ENCODE results near the gene PPP1R13B.

The PPP1R13B gene

DNA sequence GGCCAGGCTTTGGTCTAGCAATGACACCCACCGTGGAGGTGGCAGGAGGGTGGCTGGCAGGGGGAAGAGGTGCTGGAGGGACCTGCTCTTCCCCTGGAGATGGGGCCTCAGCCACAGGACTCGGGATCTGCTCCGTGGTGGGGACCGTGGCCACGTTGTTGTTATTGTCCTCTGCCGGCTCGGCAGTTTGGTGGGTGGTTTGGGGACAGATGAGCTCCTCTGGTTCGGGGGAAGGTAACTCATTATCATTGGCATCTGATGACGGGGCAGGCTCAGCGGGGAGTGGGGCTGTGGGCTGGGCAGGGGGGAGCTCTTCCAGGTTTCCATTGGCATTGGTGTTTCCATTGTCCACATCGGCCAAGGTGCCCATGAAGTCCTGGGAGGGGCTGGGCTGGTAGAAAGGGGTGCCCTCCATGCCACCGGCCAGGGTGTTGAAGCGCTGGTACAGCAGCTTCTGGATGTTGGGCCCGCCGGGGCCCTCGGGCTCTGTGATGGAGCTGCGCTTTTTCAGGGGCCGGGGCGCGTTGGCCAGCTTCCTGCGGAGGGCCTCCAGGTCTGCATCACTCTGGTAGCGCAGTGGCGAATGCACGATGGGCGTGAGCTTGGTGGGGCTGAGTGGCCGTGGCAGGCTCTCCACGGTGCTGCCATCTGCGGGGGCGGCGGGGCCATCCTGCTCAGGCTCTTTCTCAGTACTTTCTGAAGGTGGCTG is 107.4 kb downstream of the PPP1R13B start:
- DNase-seq, result no peak

DNA sequence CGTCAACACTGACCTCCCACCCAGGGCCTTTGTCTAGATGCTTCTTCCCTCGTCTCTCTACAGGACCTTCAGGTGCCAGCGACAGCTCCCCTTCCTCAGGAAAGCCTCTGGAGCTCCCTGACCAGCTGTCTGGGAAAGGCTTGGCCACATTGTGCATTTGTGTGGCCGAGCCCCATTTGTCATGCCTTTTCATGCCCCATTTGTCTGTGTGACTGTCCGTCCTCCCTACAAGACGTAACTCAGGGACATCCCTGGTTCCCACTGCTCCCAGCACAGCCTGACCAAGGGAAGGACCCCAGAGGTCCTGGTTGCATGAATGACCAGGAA is 107.9 kb downstream of the PPP1R13B start:
- DNase-seq, result no peak

DNA sequence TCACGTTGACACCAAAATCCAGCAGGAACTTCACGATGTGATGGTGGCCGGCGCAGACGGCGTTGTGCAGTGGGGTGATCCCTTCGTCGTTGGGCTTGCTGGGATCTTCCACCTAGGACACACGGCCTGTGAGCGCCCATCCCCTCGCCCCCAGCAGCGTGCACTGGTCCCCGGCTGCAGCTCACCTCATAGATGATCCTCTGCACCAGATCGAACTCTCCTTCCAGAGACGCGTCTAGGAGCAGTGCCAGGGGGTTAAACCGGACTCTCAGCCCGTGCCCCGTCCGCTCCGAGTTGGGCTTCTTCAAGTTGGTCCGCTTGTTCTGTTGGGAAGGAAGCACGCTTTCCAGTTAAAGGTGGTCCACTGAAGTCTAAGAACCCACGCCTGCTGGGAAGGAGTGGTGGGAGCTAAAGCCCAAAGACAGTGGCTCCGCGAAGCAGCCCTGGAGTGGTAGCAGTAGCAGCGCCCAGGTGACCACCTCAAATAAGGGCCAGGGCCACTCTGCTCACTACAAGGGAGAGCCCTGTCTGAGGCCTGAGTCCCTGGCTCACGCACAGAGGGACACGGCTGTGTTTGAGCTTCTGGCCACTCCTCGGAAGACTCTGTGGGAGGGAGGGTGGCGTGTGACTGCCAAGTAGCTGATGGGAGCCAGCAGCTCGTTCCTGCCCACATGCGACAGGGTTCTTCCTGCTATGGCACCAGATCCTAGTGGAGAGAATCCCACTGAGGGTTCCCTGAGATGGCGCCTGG is 108.5 kb downstream of the PPP1R13B start:
- no peak for DNase-seq

DNA sequence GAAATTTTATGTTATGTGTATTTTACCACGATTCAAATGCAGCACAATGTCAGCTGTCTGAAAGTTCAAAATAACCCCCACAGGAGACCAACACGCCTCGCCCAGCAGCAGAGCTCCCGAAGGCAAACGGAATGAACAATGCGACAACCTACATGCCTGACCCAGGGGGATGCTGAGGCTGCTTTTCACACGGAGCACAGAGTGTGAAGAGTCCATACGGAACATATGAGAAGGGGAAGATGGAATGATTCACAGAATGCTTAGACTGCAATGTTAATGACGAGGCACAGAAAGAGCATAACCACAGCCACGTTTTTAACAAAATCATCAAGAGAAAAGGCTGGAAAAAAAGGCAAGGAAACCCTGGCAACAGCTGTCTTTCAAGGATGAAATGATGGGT is 109.2 kb downstream of the PPP1R13B start:
- DNase-seq, result no peak

DNA sequence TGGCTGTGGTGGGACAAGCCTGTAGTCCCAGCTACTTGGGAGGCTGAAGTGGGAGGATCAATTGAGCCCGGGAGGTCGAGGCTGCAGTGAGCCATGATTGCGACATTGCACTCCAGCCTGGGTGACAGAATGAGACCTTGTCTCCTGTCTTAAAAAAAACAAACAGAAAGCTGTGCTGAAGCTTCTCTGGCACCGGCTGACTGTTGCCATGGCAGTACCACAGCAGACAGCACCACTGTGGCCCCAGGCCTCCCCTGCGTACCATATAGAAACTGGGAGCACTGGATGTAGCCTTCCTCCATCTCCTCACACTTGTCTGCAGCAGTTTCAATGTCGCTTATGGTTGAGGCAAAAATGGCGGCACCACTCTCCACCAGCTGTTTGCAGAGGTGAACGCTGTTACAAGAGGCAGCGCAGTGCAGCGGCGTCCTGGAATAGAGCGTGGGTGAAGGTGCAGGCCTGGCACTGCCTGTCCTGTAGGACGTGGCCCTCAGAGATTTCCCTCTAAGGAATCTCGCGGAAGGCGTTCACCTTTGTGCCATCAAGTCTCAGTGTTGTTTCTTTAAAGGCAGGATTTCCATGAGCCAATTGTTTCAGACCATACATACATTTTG is 109.8 kb downstream of the PPP1R13B start:
- no peak for DNase-seq

DNA sequence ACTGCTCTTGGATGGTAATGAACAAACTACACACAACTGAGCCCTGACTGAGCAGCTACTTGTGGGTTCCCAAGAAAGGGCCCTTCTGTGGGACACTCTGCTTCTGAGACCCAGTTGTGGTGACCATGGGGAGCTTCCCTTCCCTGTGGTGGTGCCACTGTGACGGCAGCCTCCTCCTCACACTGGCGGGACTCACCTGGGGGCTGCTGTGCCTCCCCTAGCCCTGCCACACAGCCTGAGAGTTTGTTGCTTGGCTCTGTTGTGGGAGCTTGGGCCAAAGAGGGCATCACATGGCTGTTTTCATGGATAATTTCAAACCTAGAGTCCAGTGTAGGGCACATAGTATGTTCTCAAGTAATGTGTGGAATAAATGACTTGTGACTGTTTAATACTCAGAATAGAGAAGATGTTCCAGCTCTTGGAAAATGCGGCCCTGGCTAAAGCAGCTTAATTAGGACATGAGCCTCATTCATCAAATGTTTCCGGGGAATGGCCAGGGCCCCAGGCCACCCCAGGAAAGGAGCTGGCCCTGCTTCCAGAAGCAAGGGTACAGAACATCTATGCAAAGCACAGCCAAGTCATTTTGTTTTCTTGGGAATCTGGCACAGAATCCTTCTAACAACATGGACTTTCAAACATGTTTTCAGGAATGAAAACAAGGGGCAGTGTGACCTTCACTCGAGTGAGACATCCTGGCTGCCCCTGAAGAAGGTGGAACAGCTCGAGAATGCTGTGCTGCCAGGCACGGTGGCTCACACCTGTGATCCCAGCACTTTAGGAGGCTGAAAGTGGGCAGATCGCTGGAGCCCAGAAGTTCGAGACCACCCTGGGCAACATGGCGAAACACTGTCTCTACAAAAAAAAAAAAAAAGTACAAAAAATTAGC is 110.6 kb downstream of the PPP1R13B start:
- DNase-seq, result no peak

DNA sequence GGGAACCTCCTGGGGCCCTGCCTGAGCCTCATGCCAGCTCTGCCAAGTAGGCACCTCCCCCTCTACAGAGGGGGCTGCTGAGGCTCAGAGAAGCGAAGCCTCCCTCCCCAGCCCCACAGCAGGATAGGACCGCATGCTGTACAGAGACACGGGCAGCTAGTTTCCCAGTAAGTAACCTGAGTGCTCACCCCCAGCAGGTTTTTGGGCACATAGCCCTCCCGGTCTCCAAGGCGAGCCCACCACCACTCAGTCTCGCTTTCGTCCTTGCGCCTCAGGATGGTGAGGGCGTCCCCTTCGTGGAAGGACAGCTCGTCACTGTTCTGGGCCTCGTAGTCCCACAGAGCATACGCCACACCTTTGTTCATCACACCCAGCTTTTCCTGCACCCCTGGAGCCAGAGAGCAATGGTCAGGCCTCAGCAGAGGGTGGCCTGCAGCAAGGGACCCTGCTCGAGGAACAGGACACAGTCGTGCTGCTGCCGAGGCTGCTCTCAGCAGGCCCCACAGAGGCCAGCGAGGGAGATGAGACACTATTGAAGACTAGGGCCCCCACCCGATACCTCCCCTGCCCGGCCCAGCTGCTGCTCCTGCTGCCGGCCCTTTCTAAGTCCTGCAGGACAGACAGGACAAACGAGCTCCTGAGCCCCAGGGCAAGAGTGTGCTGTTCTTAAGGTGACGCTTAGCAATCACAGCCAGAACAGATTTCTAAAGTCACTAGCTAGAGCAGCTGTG is 111.4 kb downstream of the PPP1R13B start:
- no peak for DNase-seq

DNA sequence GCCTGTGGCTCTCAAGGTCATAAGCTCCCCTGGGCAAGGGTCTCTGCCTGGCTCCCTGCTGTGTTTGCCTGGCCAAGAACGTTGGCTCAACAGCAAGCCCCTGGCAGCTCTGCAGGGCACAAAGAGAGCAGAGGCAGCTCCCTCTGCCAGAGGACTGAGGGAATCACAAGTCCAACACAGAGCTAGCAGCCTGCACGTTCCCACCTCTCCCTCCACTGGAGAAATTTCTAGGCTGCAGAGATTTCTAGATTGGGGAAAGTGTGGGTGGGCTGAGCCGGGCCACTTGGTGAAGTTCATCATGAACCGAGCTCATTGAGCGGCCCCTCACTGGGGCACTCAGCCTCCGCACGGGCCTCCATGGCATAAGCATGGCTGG is 111.9 kb downstream of the PPP1R13B start:
- DNase-seq, result no peak

DNA sequence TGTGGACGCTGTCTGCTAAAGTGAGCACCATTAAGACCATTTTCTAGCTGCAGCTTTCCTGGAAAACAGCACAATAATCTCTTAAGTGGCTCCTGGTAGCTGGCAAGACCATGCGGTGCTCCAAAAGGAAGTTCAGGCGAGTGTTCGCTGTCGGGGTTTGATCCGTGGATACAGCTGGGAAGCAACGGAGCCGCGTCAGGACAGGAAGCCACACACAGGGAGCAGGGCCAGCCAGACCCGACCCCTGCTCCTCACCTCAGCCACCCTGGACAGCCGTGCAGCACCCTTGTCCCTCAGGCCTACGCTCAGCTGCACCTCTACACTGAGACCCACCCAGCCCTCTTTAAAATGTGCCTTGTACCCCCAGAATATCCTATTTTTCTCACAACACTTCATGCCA is 112.4 kb downstream of the PPP1R13B start:
- no peak for DNase-seq

DNA sequence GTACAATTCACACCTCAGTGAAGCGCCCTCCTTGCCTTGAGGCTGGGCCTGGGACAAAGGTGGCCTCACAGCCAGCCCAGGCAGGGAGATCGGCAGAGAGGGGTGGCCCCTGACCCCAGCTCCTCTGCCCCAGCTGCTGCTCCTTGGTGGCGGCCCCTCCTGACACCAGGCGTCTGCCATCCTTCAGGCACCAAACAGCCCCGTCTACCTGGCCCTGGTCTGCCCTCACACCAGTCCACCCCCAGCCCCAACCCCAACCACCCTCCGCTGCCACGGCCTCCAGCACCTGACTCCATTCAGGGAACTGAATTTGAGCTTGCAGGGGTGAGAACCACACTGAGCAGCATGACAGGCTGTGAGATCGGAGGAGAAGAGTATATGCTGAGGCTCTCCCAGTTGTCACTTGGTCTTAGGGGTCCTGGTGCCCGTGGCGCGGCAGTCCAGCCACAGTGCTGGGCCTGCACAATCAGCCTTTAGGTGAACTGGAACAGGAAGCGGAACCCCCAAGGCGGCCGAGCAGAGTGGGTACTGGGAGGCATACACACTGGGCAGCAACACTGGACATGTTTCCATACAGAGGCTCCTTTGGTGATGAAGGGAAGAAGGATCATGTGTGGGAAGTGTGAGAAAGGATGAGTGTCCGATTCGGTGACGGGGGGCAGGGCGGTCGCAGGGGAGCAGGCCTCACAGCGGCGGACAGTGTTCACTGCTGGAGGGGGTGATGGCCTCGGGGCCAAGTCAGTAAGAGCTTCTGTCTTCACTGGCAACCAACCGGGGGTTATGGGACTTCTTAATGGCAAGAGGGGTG is 113.1 kb downstream of the PPP1R13B start:
- no peak for DNase-seq

DNA sequence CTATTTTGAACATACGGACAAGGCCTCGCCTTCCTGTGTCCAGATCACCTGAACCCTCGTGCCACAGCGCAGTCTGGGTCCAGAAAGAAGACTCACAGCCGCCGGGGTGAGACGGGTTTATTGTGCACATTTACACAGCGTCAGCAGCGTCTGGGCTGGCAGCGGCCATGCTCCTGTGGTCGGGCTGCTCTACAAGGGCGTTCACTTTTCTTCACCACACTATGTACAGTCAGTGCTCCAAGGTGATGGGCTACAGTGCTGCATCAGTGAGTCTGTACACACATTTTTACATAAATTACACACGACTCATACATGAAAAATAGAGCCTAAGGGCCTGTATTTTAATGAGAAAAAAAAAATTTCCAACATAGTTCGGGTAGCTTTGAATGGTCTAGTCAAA is 113.7 kb downstream of the PPP1R13B start:
- DNase-seq, result no peak

DNA sequence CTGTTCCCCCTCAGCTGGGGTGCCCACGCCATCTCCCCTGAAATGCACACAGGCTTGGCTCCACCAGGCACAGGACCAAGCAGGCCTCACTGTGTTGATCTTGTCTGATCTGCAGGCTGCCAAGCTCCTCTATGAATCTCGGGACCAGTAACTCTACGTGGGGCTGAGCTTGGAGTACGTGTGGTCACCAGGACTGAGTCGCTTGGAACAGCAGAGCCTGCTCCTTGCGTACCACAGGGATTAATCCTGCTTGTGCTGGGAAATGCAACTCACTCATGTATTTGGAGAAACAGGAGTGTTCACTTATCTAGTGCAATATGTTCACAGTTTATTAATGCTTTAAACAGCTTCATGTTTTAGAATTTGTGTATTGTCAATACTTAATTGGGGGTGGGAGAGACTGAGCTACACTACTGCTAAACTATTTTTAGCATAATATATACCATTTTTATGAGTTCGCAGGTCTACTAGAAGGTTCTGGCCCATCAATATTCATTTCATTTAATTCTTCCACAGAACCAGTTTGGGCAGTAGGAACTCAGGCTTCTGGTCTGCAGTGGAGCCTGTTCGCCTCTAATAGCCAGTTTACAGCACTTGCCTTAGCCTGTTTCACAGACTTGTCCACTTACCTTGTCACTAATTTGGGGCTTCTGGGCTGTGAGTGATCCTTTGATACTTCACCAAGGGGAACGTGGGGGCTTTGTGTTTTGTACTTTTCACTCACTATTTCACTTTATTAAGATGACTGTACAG is 114.3 kb downstream of the PPP1R13B start:
- DNase-seq, result no peak

DNA sequence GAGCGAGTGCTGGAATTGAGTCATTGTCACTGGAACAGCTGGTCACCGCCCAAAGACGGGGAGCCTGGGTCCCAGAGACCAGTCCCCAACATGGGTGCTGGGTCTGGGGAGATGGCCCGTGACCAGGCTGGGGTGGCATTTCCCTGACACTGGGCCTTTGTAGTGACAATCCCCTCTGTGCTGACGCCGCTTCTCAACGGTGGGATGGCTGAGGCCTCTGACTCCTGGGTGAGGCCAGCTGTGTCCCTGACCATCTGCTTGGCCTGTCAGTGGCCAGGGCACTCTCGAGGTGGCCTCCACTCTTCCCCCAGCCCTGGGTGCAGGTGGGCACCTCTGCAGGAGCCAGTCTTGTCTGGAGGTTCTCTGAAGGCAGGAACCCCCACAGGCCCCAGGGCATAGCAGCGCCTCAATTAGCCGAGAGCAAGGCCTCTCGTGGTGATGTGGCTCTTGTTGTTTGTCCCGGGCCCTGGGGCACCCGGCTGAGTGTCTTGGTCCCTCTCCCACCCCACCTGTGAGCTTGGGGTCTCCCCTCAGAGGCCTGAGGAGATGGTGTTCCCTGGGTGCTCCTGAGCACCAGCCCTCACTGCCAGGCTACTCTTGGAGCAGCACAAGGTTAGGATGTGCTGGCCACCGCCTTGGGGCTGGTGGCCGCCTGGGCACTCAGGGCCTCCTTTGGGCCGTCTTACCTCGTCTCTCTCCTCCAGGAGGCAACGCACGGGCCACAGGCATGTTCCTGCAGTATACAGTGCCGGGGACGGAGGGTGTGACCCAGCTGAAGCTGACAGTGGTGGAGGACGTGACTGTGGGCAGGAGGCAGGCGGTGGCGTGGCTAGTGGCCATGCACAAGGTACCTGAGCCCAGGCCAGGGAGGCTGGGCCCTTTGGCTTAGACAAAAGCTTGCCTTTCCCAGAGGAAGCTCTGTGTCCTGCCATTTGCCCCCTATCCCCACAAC is 115.2 kb downstream of the PPP1R13B start:
- no peak for DNase-seq

DNA sequence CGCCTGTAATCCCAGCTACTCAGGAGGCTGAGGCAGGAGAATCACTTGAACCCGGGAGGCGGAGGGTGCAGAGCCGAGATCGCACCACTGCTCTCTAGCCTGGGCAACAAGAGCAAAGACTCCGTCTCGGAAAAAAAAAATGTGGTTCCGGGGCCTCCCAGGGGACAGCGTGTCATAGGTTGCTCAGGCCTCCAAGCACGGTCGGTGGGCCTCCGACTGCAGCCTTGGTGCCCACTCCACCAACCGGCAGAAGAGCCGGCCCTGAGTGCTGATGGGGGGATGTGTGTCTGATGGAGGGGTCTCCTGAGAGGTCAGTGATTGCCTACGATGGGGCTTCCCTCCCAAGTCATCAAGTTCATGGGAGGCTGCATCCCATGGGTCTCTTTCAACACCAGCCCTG is 115.9 kb downstream of the PPP1R13B start:
- DNase-seq, result no peak

DNA sequence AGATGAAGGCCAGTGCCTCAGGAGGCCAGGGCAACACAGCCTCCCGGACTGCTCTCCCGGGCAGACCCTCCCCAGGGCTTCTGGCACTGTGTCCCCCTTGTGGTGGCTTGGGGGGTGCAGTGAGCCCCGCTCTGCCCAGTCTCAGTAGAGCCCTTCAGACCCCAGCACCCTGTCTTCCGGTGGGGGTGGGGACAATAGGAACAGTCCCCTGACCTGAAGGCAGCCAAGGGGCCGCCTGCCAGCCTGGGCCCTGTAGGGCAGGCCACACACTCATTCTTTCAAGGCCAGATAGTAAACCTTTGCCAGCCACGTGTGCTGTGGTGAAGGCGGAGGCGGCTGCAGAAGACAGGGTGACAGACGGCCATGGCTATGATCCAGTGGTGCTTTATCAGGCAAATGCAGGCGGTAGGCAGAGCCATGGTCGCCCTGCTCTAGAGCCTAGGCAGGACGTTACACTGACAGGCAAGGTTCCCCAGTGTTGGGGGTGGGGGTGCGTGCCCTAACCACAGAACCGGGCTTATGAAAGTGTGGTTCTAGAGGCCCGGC is 116.8 kb downstream of the PPP1R13B start:
- DNase-seq, result no peak

DNA sequence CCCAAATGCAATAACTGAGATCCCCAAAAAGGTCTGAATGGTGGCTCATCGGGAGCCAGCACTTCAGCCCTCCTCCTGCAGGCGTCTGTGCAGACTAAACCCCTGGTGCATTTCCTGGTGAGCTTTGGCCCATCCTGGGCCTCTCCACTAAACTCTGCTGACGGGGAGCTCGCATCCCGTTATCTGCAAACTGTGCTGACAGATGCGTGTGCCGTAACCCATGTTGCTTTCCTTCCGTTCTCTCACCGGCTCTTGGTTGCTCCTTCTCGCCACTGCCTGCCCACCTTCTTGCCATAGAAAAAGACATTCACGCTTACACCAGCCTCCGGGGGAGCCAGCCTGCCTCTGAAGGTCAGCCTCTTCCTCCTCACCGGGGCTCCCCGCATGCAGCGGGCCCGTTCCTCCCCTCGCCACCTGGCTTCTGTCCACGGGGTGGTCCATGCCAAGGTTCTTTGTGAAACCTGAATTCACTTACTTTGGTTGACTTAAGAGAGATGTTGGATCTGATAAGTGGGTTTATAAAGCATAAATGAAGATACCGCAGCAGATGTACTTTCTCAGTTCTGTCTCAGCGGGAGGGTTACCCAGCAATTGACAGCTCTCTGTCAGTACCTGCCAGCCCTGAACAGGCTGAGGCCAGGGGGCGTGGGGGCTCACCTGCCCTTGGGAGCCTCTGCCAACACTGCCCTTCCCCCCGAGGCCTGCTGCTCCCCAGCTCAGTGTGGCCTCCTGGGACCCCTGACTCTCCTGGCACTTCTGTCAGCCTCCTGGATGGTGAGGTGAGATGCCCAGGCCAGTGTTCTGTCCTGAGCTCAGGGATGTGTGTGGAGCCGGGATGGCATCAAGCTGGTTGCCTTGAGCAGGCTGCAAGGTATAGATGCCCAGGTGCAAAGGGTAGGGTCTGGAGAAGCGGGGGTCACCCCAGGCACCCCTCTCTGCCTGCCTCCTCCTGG is 117.6 kb downstream of the PPP1R13B start:
- DNase-seq, result no peak

DNA sequence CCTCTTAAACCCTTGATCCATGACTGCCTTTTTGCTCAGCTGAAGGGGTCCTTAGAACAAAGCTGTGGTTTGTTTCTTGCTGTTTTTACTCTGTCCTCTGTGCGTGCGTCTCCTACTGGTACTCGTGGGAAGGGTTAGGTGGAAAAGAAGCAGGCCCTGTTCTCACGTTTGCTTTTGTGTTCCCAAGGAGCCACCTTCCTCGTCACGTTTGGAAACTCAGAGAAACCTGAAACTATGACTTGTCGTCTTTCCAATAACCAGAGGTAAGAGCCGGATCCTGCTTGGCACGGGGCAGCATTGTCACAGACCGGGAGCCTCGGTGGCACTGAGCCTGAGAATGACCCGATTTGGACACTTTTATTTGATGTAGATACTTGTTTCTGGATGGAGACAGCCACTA is 118.7 kb downstream of the PPP1R13B start:
- DNase-seq, result no peak

DNA sequence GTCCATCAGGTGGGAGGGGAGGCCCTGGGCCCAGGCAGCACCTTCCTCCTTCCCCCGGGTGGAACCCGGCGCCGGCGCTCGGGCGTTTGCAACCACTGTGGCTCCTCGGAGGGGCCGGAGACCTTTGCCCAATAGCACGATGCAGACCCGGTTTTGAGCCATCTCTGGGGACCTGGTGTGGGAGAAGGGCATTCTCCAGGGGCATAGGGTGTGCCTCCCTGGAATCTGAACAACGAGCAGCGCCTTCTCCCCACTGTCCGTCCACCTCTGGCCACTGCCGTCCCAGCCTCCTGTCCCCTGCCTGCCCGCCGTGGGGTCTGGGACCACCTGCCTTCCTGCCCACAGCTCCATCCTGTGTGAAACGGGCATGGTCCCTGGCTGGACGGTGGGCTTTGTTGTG is 119.2 kb downstream of the PPP1R13B start:
- no peak for DNase-seq
